GM21447 (cell line): ENCODE data around the gene TENM3.

Experiments
- ATAC-seq: cut with Tn5 transposase; IDR thresholded peaks from one replicate; pipeline ENCODE4 v1.9.1; 2021; ENCODE audit not compliant: unreplicated experiment

Gene TENM3

DNA sequence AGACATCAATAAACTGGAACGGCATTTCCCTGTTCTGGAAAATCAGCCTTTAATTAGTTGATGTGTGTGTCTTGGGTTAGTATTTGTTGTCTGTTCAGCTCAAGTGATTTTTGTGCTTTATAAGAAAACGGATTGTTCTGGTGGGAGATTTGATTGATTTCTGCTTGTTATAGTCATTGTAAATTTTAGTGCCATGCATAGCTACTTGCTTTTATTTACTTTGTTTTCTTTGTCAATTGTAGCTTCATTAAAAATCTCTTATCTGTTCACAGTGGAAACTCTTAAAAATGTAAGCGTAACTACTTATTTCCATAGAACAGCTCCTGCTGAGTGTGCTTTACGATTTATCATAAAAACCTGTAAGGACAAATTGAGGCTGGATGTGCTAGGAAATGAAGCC lies 253.2 kb downstream of the TENM3 start:
- ATAC-seq, result no peak

DNA sequence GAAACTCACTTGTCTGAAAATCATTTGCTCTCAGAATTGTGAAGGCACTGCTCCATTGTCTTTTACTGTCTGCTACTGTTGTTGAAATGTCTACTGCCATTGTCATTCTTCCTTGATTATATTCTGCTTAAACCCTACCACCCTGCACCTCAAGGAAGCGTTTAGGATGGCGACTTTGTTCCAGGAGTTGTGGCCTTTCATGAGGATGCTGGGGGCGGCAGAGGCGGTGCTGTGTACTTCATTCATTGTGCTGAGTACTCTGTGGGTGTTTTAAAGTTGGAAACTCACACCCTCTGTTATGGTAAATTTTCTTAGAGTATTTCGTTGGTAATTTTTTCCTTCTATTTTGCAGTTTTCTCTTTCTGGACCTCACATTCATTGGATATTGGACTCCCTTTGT lies 258.9 kb downstream of the TENM3 start:
- ATAC-seq, result no peak

DNA sequence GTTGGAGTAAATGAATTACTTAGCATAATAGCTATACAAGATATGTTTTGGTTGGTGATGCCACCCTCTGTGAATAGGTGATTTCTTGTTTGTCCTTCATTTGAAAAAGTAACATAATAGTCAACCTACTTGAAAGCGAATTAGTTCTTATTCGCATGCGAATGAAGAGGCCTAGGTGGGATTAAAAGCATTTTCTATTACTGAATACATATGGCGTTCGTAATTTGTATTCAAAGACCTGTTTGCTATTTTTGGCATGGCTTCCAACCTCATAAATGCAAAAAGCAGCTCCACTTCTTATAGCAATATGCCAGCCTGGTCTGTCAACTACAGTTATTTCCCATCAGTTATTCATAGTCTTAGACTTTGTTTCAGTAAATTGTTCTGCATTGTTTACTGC lies 261.3 kb downstream of the TENM3 start:
- ATAC-seq, result no peak

DNA sequence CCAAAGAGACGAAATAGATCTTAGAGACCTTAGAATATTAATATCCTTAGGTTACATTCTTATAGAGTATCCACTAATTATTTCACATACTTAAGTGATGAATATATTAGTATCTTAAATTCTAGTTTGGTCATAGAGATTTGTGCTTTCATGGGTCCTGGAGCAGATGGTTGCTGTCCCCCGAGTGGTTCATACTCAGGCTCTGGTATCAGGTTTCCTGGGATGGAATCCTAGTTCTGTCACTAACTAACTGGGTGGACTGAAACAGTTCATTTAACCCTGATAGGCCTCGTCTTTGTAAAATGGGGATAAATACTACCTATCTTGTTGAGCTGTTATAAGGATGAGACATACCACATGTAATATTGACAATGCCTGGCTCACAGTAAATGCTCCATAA lies 264.6 kb downstream of the TENM3 start:
- no peak for ATAC-seq

DNA sequence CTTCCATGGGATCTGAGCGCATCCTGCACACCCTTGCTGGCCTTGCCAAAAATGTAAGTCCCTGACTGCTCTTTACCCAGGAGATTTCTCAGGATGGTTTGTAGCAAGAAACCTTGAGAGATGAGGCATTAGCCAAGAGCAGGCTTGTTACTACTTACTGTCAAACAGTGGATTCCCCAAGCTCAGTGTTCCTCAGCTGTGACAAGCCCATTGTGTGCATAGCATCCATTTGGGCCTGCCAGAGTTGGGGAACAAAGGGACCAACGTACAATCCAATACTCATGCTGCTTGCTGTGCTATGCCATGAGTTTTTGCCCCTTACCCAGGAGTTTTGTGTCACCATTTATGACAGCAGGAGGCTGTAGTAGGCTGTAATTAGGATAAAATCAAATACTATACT lies 267.6 kb downstream of the TENM3 start:
- ATAC-seq, result no peak

DNA sequence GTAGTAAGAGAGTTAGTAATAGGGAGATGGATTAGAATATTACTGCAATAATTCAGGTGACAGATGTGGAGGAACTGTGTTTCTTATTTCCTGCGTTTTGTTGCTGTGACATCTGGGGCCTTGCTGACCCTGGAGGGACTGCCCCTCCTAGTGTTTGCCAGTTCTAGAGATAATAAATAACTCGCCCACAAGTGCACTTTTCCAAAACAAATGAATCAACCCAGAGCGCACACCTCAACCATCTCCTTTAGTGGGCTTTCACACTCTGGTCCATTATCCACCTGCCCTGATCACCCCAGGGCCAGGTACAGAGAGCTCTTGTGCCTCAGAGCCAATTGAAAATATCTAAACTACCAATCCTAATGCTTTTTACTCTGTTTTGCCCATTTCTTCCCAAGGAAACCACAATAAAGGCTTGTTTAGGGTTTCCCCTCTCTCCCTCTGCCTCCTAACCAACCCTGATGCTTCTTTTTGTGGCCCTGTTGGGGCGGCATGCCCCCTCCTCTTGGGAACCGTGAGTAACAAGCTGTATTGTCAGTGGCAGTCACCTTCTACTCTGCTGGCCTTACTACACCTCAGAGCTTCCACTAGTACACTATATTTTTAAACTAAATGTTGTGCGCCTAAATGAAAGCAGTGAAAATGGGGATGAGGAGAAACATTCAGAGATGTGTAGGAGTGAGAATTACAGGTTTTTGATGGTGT lies 270.5 kb downstream of the TENM3 start:
- ATAC-seq, result peak; percentile 93

DNA sequence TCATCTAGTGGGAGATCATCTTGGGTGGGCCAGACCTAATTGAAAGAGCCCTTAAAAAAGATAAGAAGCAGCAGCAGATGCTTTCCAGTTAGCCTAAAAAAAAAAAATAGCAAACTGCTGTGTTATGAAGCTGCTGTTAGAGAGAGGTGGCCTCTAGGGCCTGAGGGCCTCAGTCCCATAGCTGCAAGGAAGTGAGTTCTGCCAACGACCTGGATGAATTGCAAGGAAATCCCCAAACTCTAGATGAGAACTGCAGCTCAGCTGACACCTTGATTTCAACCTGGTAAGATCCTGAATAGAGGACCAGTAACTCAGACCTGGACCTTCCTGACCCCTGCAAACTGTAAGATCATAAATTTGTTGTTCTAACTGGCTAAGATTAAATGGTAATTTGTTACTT lies 275.2 kb downstream of the TENM3 start:
- no peak for ATAC-seq

DNA sequence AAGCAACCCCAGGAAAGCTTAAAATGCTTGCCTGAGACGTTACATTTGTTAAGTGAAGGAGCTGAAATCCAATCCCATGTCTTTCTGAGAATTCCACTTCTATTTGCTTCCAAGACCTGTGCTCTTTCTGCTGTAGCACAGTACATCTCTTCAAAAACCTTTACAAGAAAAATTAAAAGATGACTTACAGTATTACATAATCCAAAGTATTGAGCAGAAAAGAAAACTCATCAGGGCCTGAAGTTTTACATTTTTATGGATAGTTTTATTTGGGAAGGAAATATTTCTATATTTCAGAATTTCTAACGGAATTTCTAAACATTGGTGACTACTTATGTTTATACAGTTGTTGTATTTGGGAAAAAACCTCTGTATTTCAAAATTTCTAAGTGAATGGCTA lies 276.3 kb downstream of the TENM3 start:
- no peak for ATAC-seq

DNA sequence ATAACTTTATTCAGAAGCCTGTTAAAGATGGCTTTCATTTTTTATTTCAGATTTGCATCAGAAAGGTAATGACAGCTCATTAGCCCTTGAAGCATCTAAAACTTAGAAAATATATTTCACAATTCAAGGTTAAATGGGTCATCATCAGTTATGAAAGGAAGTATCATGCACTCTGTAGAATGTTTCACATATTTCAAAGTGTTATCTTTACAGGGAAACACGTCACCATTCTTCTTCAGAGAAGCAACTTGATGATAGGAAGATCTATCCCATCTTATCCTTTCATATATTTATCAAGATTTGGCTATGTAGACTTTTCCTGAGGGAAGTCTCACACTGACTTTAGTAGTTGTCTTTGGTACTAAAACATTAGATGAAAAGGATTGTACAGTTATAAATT lies 277.8 kb downstream of the TENM3 start:
- ATAC-seq, result no peak

DNA sequence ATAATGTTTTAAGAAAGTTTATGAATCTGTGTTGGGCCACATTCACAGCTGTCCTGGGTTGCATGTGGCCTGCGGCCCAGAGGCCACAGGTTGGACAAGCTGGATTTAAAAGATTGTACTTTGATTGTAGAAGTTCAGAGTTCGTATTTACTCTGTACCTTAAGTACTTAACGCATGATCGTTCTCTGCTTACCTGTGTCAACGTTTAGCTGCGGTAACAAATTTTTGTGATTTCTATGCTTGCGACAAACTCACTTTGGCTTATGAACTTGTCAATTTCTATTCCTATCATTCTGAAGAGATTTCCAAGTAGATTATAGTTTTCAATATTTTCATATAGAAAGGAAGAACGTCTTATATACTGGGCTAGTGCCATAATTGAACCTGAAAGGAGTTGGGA lies 285.6 kb downstream of the TENM3 start:
- no peak for ATAC-seq

DNA sequence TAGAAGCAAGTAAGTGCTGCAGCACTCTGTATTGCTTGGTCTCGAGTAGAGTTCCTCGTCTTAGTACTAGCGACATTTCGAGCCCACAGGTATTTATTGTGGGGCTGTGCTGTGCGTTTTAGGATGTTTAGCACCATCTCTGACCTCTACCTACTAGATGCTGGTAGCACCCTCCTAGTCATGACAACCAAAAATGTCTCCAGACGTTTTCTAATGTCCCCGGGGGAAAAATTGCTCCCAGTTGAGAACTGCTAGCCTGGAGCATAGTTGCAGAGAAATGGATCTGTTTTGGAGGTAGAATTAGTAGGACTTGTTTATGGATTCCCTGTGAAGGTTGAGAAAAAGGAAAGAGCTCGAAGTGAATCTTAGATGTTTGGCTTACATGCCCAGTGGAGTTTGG lies 287.2 kb downstream of the TENM3 start:
- no peak for ATAC-seq

DNA sequence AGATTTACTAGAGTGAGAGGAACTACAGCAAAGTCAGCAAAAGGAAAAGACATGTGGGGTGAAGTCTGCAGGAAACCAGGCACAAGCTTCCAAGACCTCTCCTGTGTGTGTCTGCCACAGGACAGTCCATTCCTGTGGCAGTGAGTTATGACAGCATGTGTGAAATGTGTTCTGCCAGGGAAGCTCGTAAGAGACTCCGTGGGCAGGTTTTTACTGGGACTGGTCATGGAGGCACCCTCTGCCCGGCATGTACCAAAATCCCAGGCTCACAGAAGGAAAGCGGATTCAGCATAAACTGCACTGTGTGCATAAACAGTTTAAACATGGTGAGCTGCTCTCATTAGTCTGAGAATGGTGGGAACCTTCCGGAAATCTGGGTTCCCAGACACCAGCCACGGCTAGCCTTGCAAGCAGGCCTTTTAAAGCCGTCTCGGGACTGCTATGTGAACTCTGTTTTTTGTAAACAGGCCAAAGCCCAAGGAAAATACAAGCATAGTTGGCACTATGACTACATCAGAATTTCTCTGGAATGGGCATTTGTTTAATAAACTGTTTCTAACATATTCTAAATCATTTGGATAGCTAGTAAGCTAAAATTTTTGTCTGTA lies 288.5 kb downstream of the TENM3 start:
- ATAC-seq, result no peak

DNA sequence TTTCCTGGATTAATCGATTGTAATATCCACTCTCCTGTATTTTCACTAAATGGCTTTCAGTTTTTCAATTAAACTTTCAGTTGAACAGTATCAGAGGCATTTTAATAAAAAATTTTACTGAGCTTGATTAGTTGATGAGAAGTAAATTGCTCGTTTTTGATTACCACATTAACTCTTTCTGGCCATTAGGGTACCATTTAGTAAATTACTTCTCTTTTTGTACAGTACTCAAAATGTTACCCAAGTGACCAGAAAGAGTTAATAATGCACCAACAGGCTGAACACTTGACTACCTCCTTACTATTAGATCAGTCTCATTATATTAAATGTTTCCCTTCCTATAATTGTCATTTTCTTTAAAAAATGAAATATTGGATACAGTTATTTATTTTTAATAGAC lies 289.2 kb downstream of the TENM3 start:
- no peak for ATAC-seq

DNA sequence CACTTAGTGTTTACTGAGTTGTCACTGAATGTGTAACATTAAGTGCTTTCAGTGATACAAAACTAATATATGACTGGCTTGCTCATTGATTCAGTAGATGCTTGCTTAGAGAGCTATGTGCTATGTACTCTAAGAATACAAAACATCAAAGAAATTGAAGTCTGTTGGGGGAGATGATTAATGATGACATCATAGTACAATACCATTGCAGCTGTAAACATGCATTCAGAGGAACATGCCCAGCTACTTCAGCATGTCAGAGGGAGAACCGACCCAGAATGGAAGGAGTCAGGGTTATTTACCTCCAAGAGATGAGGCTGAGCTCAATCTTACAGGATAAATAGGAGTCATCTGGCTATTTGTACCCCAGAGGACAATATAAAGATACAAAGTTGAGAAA lies 290.8 kb downstream of the TENM3 start:
- no peak for ATAC-seq

DNA sequence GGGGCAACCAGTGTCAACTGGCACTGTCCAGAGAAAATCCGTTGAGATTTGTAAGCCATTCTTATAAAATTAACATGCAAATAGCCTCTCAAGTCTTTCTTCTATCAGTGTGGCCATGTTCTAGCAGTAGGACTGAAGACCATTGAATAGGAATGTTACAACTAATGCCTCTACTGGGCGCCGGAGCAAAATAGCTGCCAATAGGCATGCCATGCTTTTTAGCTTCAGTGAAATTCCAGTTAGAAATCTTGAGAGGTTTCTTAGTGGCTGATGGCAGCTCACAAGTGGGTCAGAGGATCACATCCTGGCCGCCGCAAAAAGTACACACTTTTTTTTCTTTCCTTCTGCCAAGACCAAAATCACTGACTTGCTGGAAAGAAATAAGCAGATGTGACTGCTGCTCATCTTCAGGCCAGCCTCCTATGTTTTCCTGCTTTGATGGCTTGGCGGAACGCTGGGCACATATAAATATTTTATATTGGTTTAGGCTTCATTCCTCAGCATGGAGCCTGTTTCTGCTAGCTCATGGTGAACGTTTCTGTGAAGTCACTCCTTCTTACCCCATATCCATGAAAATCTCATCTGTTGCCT lies 293.1 kb downstream of the TENM3 start:
- no peak for ATAC-seq

DNA sequence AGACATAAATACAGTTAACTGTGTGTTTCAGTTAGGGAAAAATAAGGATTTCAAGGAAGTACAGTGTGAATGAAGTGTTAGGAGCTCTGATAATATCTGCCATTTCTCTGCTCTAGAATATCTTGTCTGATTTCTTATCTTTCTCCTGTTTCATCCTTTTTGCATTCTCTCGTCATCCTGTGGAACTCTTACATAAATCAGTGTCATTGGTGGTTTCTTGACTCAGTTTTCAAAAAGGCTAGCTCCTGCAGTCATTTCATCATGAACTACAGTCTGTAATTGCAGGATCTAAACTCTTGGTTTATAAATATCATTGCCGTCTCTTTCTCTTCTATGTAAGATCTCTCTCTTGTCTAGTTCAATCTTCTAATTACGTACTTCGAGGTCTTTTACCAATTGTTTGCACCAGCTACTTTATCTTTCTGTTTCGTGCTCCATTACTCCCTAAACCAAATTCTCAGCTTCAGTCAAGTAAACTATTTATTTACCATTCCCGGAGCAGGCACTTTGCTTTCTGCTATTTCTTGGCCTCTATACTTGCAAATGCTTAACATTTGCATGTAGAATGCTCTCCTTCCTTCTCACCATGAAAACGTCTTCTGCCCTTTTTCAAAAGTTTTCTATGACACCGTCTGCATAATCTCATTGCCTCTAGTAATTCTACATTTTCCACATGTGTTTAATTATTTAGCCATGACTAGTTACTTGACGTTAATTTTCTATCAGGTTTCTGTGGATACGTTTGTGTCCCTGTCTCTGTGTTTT lies 294.0 kb downstream of the TENM3 start:
- no peak for ATAC-seq

DNA sequence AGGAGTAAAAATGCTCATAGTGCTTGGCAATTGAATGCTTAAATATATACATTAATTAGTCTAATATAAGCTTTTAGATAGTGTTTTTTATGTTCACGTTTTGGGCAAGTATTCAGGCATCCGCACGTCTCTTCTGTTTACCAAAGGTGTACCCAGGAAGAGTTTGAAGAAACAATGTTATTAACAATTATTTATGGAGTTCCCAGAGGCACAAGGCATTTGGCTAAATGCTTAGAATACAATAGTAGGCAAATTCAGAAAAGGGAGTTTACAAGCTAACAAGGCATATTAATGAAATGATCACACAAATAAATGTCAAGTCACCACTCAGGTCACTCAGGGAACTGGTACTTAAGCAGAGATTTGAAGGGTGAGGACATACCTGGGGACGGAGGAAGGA lies 294.8 kb downstream of the TENM3 start:
- no peak for ATAC-seq

DNA sequence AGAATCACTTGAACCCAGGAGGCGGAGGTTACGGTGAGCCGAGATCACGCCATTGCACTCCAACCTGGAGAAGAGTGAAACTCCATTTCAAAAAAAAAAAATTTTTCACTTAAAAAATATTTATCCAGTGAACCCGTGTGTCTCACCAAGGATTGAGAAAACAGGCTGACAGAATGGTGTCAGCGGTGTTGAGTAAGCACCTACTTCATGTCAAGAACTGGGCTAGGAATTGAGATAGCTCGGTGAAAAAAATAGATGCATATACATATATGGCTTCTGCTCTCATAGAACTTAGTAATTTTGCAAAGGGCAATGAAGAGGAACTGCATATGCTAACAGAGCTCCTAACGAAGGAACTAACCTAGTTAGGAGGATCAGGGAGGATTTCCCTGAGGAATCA lies 297.3 kb downstream of the TENM3 start:
- no peak for ATAC-seq

DNA sequence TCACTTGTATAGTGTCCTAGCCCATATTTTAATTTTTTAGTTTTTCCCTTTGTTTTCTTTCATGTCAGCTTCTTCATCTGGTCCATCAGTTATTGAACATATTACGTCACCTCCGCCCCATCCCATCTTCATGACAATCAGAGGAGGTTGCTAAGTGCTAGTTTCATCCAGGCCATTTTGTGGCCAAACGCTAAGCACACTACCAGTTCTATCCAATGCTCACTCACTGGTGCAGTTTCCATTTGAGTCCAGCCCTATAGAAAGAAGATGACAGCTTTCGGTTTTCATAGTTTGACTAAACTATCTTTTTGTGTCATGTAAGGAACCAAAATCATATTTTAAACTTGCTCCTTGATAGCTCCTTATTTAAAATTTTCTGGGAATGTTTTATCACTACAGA lies 304.2 kb downstream of the TENM3 start:
- ATAC-seq, result peak; percentile 99

DNA sequence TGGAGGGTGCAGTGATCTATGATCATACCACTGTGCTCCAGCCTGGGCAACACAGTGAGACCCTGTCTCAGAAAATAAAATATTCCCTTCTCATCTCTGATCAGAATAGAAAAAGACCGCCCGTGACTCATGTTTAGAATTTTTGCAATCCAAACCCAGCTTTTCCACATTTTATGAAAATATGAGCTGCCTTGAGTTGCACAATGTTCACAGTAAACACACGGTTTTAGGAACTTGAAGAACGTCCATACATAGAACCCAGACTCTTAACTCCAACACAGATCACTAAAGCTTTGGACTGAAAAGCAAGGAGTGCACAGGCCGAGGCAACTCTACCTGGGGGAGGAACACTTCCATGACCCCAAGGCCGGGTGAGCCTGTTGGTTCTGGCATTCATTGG lies 305.0 kb downstream of the TENM3 start:
- ATAC-seq, result no peak

DNA sequence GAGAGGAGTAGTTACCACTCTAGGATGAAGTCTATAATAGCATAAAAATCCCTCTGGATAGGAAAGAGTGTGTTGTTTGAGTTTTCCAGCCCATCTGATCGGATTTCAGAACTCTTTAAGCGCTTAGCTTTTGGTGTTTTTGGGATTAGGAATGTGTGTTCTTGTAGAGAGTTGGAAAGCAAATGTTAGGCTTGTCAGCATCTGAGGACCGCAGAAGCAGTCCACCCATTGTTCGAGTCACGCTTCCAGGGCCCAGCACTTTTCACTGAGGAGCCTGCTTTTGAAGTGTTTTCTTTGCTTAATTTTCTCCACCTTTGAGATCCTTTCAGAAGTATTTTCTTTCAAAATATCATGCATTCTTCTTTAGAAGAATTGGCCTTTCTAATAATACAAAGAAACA lies 306.2 kb downstream of the TENM3 start:
- no peak for ATAC-seq

DNA sequence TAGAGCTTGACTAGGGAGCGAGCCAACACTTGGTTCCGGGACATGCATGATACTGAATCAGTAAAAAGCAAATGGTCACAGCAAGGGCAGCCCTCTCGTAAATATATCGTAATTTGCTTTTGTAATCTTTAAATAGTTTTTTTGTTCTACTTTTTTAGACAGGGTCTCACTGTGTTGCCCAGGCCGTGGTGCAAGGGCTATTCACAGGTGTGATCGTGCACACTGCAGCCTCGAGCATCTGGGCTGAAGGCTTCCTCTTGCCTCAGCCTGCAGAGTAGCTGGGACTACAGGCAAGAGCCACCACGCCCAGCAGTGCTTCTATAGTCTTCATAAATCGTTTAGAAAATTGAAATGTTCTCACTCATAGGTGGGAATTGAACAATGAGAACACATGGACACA lies 309.7 kb downstream of the TENM3 start:
- ATAC-seq, result no peak
